WTC11 (cell line): ENCODE results near the gene UBAC2. TPM values are rescaled to one million over a fixed set of nuclear protein-coding genes. Genes with fewer than 3 reads are reported as not detected.

ENCODE experiments used
- ATAC-seq: fragments of 200-7000 bp; cut with Tn5 transposase; 2 replicates; pipeline ENCODE4 v1.10.0; 2021; ENCODE audit warnings: mild to moderate bottlenecking, moderate library complexity
- CTCF ChIA-PET: fragments of 300-600 bp; sonication (Branson Sonifier 250); formaldehyde crosslinking; loops from one replicate; lab custom pipeline; 2021; ENCODE audit warnings: antibody characterized with exemption; lab: Charles Lee
- POLR2A ChIA-PET: fragments of 350-600 bp; sonication (Branson Sonifier 250); formaldehyde crosslinking; loops from one replicate; lab custom pipeline; 2021; ENCODE audit warnings: antibody characterized with exemption; lab: Charles Lee
- DNase-seq: peaks from one replicate; pipeline ENCODE4 v3.0.0; 2021; ENCODE audit warnings: low spot score
- H3K27ac Mint-ChIP-seq: 2 replicates; pipeline ENCODE4 v1.8.0; 2021; ENCODE audit warnings: mixed read lengths
- H3K27me3 Mint-ChIP-seq: 2 replicates; pipeline ENCODE4 v1.8.0; 2021; ENCODE audit warnings: low read depth, mild to moderate bottlenecking, moderate library complexity, mixed read lengths
- H3K36me3 Mint-ChIP-seq: 2 replicates; pipeline ENCODE4 v1.8.0; 2021; ENCODE audit warnings: mixed read lengths
- H3K4me1 Mint-ChIP-seq: 2 replicates; pipeline ENCODE4 v1.8.0; 2022; ENCODE audit warnings: mixed read lengths
- H3K4me3 Mint-ChIP-seq: 2 replicates; pipeline ENCODE4 v1.8.0; 2021; ENCODE audit warnings: mild to moderate bottlenecking, moderate library complexity, mixed read lengths
- H3K9me3 Mint-ChIP-seq: 2 replicates; pipeline ENCODE4 v1.8.0; 2021; ENCODE audit warnings: mixed read lengths
- CREM ChIP-seq: sonication (generic); formaldehyde crosslinking; IDR thresholded peaks from 2 replicates; pipeline ENCODE4 v1.8.1; 2022; ENCODE audit warnings: mild to moderate bottlenecking, missing genetic modification reagents, moderate library complexity
- FOXK1 ChIP-seq: sonication (generic); formaldehyde crosslinking; IDR thresholded peaks from 2 replicates; pipeline ENCODE4 v1.8.0; 2022; ENCODE audit warnings: mild to moderate bottlenecking, moderate library complexity, missing genetic modification reagents
- HMGA2 ChIP-seq: fragments of 250-450 bp; sonication (Bioruptor Pico); IDR thresholded peaks from 2 replicates; pipeline ENCODE4 v1.4.0; 2021; ENCODE audit warnings: mild to moderate bottlenecking, moderate library complexity
- KAT7 ChIP-seq: sonication (generic); formaldehyde crosslinking; IDR thresholded peaks from 2 replicates; pipeline ENCODE4 v1.8.1; 2023; ENCODE audit warnings: missing genetic modification reagents, mild to moderate bottlenecking, borderline replicate concordance
- NR2C2 ChIP-seq: sonication (generic); formaldehyde crosslinking; IDR thresholded peaks from 2 replicates; pipeline ENCODE4 v1.8.0; 2022; ENCODE audit warnings: mild to moderate bottlenecking, missing genetic modification reagents
- OVOL2 ChIP-seq: fragments of 250-450 bp; sonication (Bioruptor Pico); IDR thresholded peaks from 2 replicates; pipeline ENCODE4 v1.9.0; 2021; ENCODE audit warnings: mild to moderate bottlenecking, borderline replicate concordance
- ZBTB21 ChIP-seq: sonication (generic); formaldehyde crosslinking; IDR thresholded peaks from 2 replicates; pipeline ENCODE4 v1.8.1; 2023; ENCODE audit warnings: mild to moderate bottlenecking, missing genetic modification reagents, borderline replicate concordance
- ZNF121 ChIP-seq: sonication (generic); formaldehyde crosslinking; IDR thresholded peaks from 2 replicates; pipeline ENCODE4 v1.8.0; 2023; ENCODE audit warnings: missing genetic modification reagents
- ZNF232 ChIP-seq: sonication (generic); formaldehyde crosslinking; IDR thresholded peaks from 2 replicates; pipeline ENCODE4 v1.8.0; 2022; ENCODE audit warnings: mild to moderate bottlenecking, missing genetic modification reagents
- ZNF396 ChIP-seq: fragments of 250-450 bp; sonication (Bioruptor Pico); IDR thresholded peaks from 2 replicates; pipeline ENCODE4 v1.8.0; 2021; ENCODE audit warnings: mild to moderate bottlenecking, moderate library complexity, borderline replicate concordance
- ZNF416 ChIP-seq: fragments of 250-450 bp; sonication (Bioruptor Pico); IDR thresholded peaks from 2 replicates; pipeline ENCODE4 v1.9.0; 2021; ENCODE audit warnings: mild to moderate bottlenecking, inconsistent platforms
- total RNA-seq: library from RNA; stranded (reverse); gene quantifications from 3 replicates; pipeline ENCODE4 v1.2.3, GENCODE V29; 2021
- TF ChIP-seq, protein P1 (sequence below): sonication (generic); formaldehyde crosslinking; conservative IDR thresholded peaks from 2 replicates; pipeline ENCODE4 v1.8.1; 2022; ENCODE audit warnings: mild to moderate bottlenecking, missing genetic modification reagents
- TF ChIP-seq, protein P2 (sequence below): sonication (generic); formaldehyde crosslinking; IDR thresholded peaks from 2 replicates; pipeline ENCODE4 v1.8.1; 2022; ENCODE audit warnings: mild to moderate bottlenecking, missing genetic modification reagents, moderate library complexity, borderline replicate concordance
- TF ChIP-seq, protein P3 (sequence below): fragments of 200-600 bp; IDR thresholded peaks from 2 replicates; pipeline ENCODE4 v1.8.0; 2022; ENCODE audit warnings: antibody characterized with exemption
- TF ChIP-seq, protein P4 (sequence below): fragments of 250-450 bp; sonication (Bioruptor Pico); IDR thresholded peaks from 2 replicates; pipeline ENCODE4 v1.9.0; 2021; ENCODE audit warnings: moderate library complexity, mild to moderate bottlenecking, inconsistent platforms, borderline replicate concordance
- TF ChIP-seq, protein P5 (sequence below): sonication (generic); formaldehyde crosslinking; IDR thresholded peaks from 2 replicates; pipeline ENCODE4 v1.8.0; 2022; ENCODE audit warnings: mild to moderate bottlenecking, missing genetic modification reagents
- TF ChIP-seq, protein P6 (sequence below): fragments of 250-450 bp; sonication (Bioruptor Pico); IDR thresholded peaks from 2 replicates; pipeline ENCODE4 v1.9.0; 2021; ENCODE audit warnings: mild to moderate bottlenecking
- TF ChIP-seq, protein P7 (sequence below): sonication (generic); formaldehyde crosslinking; conservative IDR thresholded peaks from 2 replicates; pipeline ENCODE4 v1.8.1; 2023; ENCODE audit warnings: mild to moderate bottlenecking, low read depth, missing genetic modification reagents, moderate library complexity
- TF ChIP-seq, protein P8 (sequence below): sonication (generic); formaldehyde crosslinking; IDR thresholded peaks from 2 replicates; pipeline ENCODE4 v1.8.1; 2022; ENCODE audit warnings: missing genetic modification reagents, borderline replicate concordance

UBAC2 gene
- total RNA-seq, 1 experiment from 2014 or later = 64.7 TPM

DNA sequence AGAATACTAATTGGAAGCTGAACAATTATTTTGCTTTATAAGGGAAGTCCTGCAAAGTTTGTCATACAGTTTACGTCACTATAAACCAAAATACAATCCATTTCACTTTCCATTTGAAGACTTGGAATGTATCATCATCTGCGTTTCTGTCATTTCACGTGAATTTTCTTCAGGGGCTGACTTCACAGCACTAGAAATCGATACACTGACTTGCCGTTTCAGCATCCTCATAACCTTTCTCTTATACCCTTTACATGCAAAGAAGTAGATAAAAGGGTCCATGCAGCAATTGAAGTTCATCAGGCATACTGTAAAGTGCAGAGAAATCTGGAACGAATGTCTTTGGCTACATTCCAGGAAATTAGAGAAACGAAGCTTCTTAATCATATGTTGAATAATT is 94.3 kb downstream of the UBAC2 start:
- POLR2A ChIA-PET = no interaction called here
- H3K4me1 Mint-ChIP-seq = peaks cover 6% of the 10 kb centered on the region
- TF ChIP-seq ZNF232 (CRISPR knock-in tag) (no peak), ZNF121 (CRISPR knock-in tag) (no peak), NR2C2 (CRISPR knock-in tag) (no peak), ZBTB21 (CRISPR knock-in tag) (no peak), OVOL2 (CRISPR knock-in tag) (no peak), ZNF416 (CRISPR knock-in tag) (no peak), HMGA2 (CRISPR knock-in tag) (no peak), KAT7 (no peak), CREM (CRISPR knock-in tag) (no peak), ZNF396 (CRISPR knock-in tag) (no peak), FOXK1 (CRISPR knock-in tag) (no peak)
- TF ChIP-seq, protein P1, sequence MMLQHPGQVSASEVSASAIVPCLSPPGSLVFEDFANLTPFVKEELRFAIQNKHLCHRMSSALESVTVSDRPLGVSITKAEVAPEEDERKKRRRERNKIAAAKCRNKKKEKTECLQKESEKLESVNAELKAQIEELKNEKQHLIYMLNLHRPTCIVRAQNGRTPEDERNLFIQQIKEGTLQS (CRISPR knock-in tag) = no peak
- TF ChIP-seq, protein P2, sequence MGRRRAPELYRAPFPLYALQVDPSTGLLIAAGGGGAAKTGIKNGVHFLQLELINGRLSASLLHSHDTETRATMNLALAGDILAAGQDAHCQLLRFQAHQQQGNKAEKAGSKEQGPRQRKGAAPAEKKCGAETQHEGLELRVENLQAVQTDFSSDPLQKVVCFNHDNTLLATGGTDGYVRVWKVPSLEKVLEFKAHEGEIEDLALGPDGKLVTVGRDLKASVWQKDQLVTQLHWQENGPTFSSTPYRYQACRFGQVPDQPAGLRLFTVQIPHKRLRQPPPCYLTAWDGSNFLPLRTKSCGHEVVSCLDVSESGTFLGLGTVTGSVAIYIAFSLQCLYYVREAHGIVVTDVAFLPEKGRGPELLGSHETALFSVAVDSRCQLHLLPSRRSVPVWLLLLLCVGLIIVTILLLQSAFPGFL (CRISPR knock-in tag) = no peak
- TF ChIP-seq, protein P3, sequence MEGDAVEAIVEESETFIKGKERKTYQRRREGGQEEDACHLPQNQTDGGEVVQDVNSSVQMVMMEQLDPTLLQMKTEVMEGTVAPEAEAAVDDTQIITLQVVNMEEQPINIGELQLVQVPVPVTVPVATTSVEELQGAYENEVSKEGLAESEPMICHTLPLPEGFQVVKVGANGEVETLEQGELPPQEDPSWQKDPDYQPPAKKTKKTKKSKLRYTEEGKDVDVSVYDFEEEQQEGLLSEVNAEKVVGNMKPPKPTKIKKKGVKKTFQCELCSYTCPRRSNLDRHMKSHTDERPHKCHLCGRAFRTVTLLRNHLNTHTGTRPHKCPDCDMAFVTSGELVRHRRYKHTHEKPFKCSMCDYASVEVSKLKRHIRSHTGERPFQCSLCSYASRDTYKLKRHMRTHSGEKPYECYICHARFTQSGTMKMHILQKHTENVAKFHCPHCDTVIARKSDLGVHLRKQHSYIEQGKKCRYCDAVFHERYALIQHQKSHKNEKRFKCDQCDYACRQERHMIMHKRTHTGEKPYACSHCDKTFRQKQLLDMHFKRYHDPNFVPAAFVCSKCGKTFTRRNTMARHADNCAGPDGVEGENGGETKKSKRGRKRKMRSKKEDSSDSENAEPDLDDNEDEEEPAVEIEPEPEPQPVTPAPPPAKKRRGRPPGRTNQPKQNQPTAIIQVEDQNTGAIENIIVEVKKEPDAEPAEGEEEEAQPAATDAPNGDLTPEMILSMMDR = no peak
- TF ChIP-seq, protein P4, sequence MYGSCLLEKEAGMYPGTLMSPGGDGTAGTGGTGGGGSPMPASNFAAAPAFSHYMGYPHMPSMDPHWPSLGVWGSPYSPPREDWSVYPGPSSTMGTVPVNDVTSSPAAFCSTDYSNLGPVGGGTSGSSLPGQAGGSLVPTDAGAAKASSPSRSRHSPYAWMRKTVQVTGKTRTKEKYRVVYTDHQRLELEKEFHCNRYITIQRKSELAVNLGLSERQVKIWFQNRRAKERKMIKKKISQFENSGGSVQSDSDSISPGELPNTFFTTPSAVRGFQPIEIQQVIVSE (CRISPR knock-in tag) = no peak
- TF ChIP-seq, protein P5, sequence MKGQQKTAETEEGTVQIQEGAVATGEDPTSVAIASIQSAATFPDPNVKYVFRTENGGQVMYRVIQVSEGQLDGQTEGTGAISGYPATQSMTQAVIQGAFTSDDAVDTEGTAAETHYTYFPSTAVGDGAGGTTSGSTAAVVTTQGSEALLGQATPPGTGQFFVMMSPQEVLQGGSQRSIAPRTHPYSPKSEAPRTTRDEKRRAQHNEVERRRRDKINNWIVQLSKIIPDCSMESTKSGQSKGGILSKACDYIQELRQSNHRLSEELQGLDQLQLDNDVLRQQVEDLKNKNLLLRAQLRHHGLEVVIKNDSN = no peak
- TF ChIP-seq, protein P6, sequence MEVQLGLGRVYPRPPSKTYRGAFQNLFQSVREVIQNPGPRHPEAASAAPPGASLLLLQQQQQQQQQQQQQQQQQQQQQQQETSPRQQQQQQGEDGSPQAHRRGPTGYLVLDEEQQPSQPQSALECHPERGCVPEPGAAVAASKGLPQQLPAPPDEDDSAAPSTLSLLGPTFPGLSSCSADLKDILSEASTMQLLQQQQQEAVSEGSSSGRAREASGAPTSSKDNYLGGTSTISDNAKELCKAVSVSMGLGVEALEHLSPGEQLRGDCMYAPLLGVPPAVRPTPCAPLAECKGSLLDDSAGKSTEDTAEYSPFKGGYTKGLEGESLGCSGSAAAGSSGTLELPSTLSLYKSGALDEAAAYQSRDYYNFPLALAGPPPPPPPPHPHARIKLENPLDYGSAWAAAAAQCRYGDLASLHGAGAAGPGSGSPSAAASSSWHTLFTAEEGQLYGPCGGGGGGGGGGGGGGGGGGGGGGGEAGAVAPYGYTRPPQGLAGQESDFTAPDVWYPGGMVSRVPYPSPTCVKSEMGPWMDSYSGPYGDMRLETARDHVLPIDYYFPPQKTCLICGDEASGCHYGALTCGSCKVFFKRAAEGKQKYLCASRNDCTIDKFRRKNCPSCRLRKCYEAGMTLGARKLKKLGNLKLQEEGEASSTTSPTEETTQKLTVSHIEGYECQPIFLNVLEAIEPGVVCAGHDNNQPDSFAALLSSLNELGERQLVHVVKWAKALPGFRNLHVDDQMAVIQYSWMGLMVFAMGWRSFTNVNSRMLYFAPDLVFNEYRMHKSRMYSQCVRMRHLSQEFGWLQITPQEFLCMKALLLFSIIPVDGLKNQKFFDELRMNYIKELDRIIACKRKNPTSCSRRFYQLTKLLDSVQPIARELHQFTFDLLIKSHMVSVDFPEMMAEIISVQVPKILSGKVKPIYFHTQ (CRISPR knock-in tag) = no peak
- TF ChIP-seq, protein P7, sequence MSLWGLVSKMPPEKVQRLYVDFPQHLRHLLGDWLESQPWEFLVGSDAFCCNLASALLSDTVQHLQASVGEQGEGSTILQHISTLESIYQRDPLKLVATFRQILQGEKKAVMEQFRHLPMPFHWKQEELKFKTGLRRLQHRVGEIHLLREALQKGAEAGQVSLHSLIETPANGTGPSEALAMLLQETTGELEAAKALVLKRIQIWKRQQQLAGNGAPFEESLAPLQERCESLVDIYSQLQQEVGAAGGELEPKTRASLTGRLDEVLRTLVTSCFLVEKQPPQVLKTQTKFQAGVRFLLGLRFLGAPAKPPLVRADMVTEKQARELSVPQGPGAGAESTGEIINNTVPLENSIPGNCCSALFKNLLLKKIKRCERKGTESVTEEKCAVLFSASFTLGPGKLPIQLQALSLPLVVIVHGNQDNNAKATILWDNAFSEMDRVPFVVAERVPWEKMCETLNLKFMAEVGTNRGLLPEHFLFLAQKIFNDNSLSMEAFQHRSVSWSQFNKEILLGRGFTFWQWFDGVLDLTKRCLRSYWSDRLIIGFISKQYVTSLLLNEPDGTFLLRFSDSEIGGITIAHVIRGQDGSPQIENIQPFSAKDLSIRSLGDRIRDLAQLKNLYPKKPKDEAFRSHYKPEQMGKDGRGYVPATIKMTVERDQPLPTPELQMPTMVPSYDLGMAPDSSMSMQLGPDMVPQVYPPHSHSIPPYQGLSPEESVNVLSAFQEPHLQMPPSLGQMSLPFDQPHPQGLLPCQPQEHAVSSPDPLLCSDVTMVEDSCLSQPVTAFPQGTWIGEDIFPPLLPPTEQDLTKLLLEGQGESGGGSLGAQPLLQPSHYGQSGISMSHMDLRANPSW (CRISPR knock-in tag) = no peak
- TF ChIP-seq, protein P8, sequence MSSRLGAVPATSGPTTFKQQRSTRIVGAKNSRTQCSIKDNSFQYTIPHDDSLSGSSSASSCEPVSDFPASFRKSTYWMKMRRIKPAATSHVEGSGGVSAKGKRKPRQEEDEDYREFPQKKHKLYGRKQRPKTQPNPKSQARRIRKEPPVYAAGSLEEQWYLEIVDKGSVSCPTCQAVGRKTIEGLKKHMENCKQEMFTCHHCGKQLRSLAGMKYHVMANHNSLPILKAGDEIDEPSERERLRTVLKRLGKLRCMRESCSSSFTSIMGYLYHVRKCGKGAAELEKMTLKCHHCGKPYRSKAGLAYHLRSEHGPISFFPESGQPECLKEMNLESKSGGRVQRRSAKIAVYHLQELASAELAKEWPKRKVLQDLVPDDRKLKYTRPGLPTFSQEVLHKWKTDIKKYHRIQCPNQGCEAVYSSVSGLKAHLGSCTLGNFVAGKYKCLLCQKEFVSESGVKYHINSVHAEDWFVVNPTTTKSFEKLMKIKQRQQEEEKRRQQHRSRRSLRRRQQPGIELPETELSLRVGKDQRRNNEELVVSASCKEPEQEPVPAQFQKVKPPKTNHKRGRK (CRISPR knock-in tag) = no peak
- TF ChIP-seq, all 79 proteins: peak for 0
- no peak for ATAC-seq
- Mint-ChIP-seq H3K4me3 (no peak overlapping the region), H3K36me3 (no peaks in the 10 kb centered on the region), H3K27me3 (no peaks in the 10 kb centered on the region), H3K27ac (no peak overlapping the region), H3K9me3 (no peaks in the 10 kb centered on the region)
- CTCF ChIA-PET = no interaction called here
- no peak for DNase-seq
